MCF 10A (cell line): ENCODE results near the gene PTPRT. TPM values are rescaled to one million over a fixed set of nuclear protein-coding genes. Genes with fewer than 3 reads are reported as not detected.

ENCODE experiments used
- BruUV-seq: library from RNA; stranded (reverse); fragments of 400-500 nt; replicated peaks from 2 replicates; lab custom pipeline; 2021; lab: Mats Ljungman, UMichigan
- CTCF ChIA-PET: fragments of 300-600 bp; sonication (Branson Sonifier 250); formaldehyde crosslinking; extraction: SDS; loops from one replicate; lab custom pipeline; 2021; ENCODE audit warnings: antibody characterized with exemption, inconsistent platforms; lab: Yijun Ruan, JAX
- POLR2A ChIA-PET: fragments of 300-600, 350-650 bp; sonication (Branson Sonifier 250); formaldehyde crosslinking; extraction: SDS; loops from one replicate; lab custom pipeline; 2020; ENCODE audit warnings: antibody characterized with exemption, inconsistent platforms; lab: Yijun Ruan, JAX
- DNase-seq: peaks from one replicate; pipeline ENCODE4 v3.0.0-alpha.2; 2018; ENCODE audit not compliant: unreplicated experiment
- H3K27ac Mint-ChIP-seq: one replicate; pipeline ENCODE4 v1.8.0; 2022; ENCODE audit warnings: mild to moderate bottlenecking, low read depth, mixed read lengths; ENCODE audit not compliant: unreplicated experiment
- H3K27me3 Mint-ChIP-seq: one replicate; pipeline ENCODE4 v1.8.0; 2022; ENCODE audit warnings: mixed read lengths; ENCODE audit not compliant: insufficient read depth, unreplicated experiment
- H3K36me3 Mint-ChIP-seq: one replicate; pipeline ENCODE4 v1.8.0; 2022; ENCODE audit warnings: mild to moderate bottlenecking, moderate library complexity, mixed read lengths; ENCODE audit not compliant: insufficient read depth, unreplicated experiment
- H3K4me1 Mint-ChIP-seq: one replicate; pipeline ENCODE4 v1.8.0; 2022; ENCODE audit warnings: mixed read lengths; ENCODE audit not compliant: insufficient read depth, unreplicated experiment
- H3K4me3 Mint-ChIP-seq: one replicate; pipeline ENCODE4 v1.8.0; 2022; ENCODE audit warnings: mild to moderate bottlenecking, moderate library complexity, mixed read lengths; ENCODE audit not compliant: unreplicated experiment
- H3K9me3 Mint-ChIP-seq: one replicate; pipeline ENCODE4 v1.8.0; 2022; ENCODE audit warnings: mixed read lengths; ENCODE audit not compliant: unreplicated experiment
- CTCF ChIP-seq: fragments of 200-600 bp; IDR thresholded peaks from one replicate; pipeline ENCODE4 v1.8.0; 2022; ENCODE audit warnings: antibody characterized with exemption, mild to moderate bottlenecking; ENCODE audit not compliant: unreplicated experiment
- intact Hi-C: fragments of 100-400 bp; cut with micrococcal nuclease; formaldehyde crosslinking; loops from 2 replicates; pipeline ENCODE4 v1.14.1; 2022
- total RNA-seq: library from RNA; stranded (reverse); gene quantifications from 2 replicates; pipeline ENCODE4 v1.2.3, GENCODE V29; 2022

Gene PTPRT
- total RNA-seq, 1 experiment from 2014 or later = not detected

GRCh38 chr20:42161228-42161829, 1028.4 kb downstream of the PTPRT start:
- no TSS peak for BruUV-seq
- intact Hi-C loops = no loop called here
- Mint-ChIP-seq H3K4me3 (no peak overlapping the region), H3K4me1 (no peaks in the 10 kb centered on the region), H3K27me3 (no peaks in the 10 kb centered on the region), H3K9me3 (peaks cover 57% of the 10 kb centered on the region), H3K36me3 (no peaks in the 10 kb centered on the region), H3K27ac (no peak overlapping the region)
- ChIA-PET POLR2A (no interaction called here), CTCF (interaction anchor here (0.9 kb wide), 1 partner anchor 8 kb away, joined by 3 read pairs; no protein-coding TSS in a partner anchor)
- DNase-seq = no peak
- no peak for TF ChIP-seq CTCF

- no peak for DNase-seq
- BruUV-seq = no TSS peak
- H3K27me3 Mint-ChIP-seq = no peaks in the 10 kb centered on the region
- H3K36me3 Mint-ChIP-seq = no peaks in the 10 kb centered on the region
- TF ChIP-seq CTCF = no peak
- H3K4me1 Mint-ChIP-seq = no peaks in the 10 kb centered on the region
- ChIA-PET POLR2A (interaction anchor here (0.5 to 0.7 kb wide), 2 partner anchors 271 to 732 kb away, joined by 3 read pairs; no protein-coding TSS in a partner anchor), CTCF (interaction anchor here (0.7 kb wide), 2 partner anchors 102 to 170 kb away, joined by 3 to 4 read pairs; no protein-coding TSS in a partner anchor)
- peaks cover 54% of the 10 kb centered on the region for H3K9me3 Mint-ChIP-seq
- intact Hi-C loops = no loop called here
- H3K27ac Mint-ChIP-seq = no peak overlapping the region
- H3K4me3 Mint-ChIP-seq = no peak overlapping the region
Observed at GRCh38 chr20:42159808-42160207, 1029.9 kb downstream of the PTPRT start.

DNA sequence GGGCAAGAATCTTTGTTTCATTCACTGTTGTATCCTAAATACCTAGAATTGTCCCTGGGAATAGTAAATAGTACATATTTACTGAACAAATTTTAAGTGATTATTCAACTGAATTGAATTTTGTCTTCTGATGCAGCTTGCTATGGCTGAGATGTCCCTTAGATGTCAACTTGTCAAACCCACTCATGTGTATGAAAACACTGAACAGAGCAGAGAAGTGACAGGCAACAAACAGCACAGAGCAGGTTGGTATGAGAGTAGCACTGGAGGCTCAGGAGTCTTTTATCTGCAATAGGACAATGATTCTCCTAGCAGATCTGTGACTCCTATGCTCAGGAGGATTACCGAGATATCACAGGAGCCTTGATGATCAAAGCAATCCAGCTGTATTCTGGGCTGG, 1031.4 kb downstream of the PTPRT start:
- DNase-seq = no peak
- peaks cover 52% of the 10 kb centered on the region for H3K9me3 Mint-ChIP-seq
- no peaks in the 10 kb centered on the region for H3K36me3 Mint-ChIP-seq
- no peaks in the 10 kb centered on the region for H3K4me1 Mint-ChIP-seq
- no peak overlapping the region for H3K4me3 Mint-ChIP-seq
- ChIA-PET POLR2A (no interaction called here), CTCF (interaction anchor here (0.8 kb wide), 1 partner anchor 357 kb away, joined by 3 read pairs; no protein-coding TSS in a partner anchor)
- no peaks in the 10 kb centered on the region for H3K27me3 Mint-ChIP-seq
- TF ChIP-seq CTCF = no peak
- H3K27ac Mint-ChIP-seq = no peak overlapping the region
- intact Hi-C loops = no loop called here
- BruUV-seq = no TSS peak

- TF ChIP-seq CTCF = no peak
- CTCF ChIA-PET = no interaction called here
- POLR2A ChIA-PET = no interaction called here
- H3K36me3 Mint-ChIP-seq = no peaks in the 10 kb centered on the region
- no peaks in the 10 kb centered on the region for H3K4me1 Mint-ChIP-seq
- no TSS peak for BruUV-seq
- H3K9me3 Mint-ChIP-seq = peaks cover 51% of the 10 kb centered on the region
- H3K27me3 Mint-ChIP-seq = no peaks in the 10 kb centered on the region
- DNase-seq = no peak
- H3K4me3 Mint-ChIP-seq = no peak overlapping the region
- H3K27ac Mint-ChIP-seq = no peak overlapping the region
- intact Hi-C loops = no loop called here
Observed at GRCh38 chr20:42155586-42155985, 1034.1 kb downstream of the PTPRT start.
